Measurements from ENCODE around the gene MICAL2.

GRCh38 chr11:12108875-12109453, 1.4 kb upstream of the MICAL2 start:
- TF ChIP-seq CTCF (IDR thresholded peaks at IDR 0.05), result no peak
- no peak for TF ChIP-seq POLR2A (IDR thresholded peaks at IDR 0.05)
